Esophagus squamous epithelium (tissue), 4 donors: ENCODE results near the gene TEX2.

Experiments used
- CTCF ChIP-seq, 6 experiments: fragments of 450-650 bp in 4 of 6; fragments of 200-600 bp in 2 of 6; sonication (generic) in 2 of 6; IDR thresholded peaks; one replicate each; pipeline ENCODE4 v1.5.1; 2016 to 2019; ENCODE audit warnings: antibody characterized with exemption in 6 of 6, mild to moderate bottlenecking in 4 of 6, moderate library complexity in 4 of 6
- POLR2A ChIP-seq, 4 donors: fragments of 450-650 bp; IDR thresholded peaks; one replicate each; pipeline ENCODE4 v1.6.1; 2017; ENCODE audit warnings: antibody characterized with exemption in 4 of 4, mild to moderate bottlenecking in 4 of 4, moderate library complexity in 3 of 4

- TF ChIP-seq POLR2A (IDR thresholded peaks at IDR 0.05), result no peak
- TF ChIP-seq CTCF (IDR thresholded peaks at IDR 0.05), result peak; percentile 77 to 88 (median 80)
Observed at GRCh38 chr17:64306850-64307463, 43.9 kb upstream of the TEX2 start.
